PC-3 (cell line): ENCODE results near the gene RALB. TPM values are rescaled to one million over a fixed set of nuclear protein-coding genes. Genes with fewer than 3 reads are reported as not detected.
A peak's percentile ranks its signal among the peaks of the same experiment; 100 is the strongest.

Experiments
- ATAC-seq: fragments of 200-7000 bp; cut with Tn5 transposase; 2 replicates; pipeline ENCODE4 v1.9.1; 2020; ENCODE audit warnings: mild to moderate bottlenecking, moderate library complexity
- BruUV-seq: library from RNA; stranded (reverse); fragments of 400-500 nt; replicated peaks from 2 replicates; lab custom pipeline; 2021; lab: Mats Ljungman, UMichigan
- CTCF ChIA-PET: fragments of 300-600 bp; sonication (Branson Sonifier 250); formaldehyde crosslinking; loops from one replicate; lab custom pipeline; 2022; ENCODE audit warnings: antibody characterized with exemption; lab: Charles Lee
- POLR2A ChIA-PET: fragments of 300-600 bp; sonication (Branson Sonifier 250); formaldehyde crosslinking; loops from one replicate; lab custom pipeline; 2022; ENCODE audit warnings: antibody characterized with exemption; ENCODE audit not compliant: unreplicated experiment; lab: Charles Lee
- DNase-seq: peaks from one replicate; pipeline ENCODE4 v3.0.0-alpha.2; 2015
- H2AFZ ChIP-seq: fragments of 300-600 bp; sonication (generic); 2 replicates; pipeline ENCODE4 v1.6.0; 2016; ENCODE audit warnings: antibody characterized with exemption, low read length
- H3F3A ChIP-seq: fragments of 300-600 bp; sonication (generic); one replicate; pipeline ENCODE4 v1.6.0; 2017; ENCODE audit warnings: antibody characterized with exemption, low read length, control low read depth, mild to moderate bottlenecking; ENCODE audit not compliant: unreplicated experiment
- H3K27ac ChIP-seq: fragments of 300-600 bp; sonication (generic); 2 replicates; pipeline ENCODE4 v1.5.1; 2016; ENCODE audit warnings: mild to moderate bottlenecking, low read length
- H3K27me3 ChIP-seq: fragments of 300-600 bp; sonication (generic); 2 replicates; pipeline ENCODE4 v1.6.1; 2016; ENCODE audit warnings: low read length, mixed read lengths
- H3K36me3 ChIP-seq: fragments of 300-600 bp; sonication (generic); 2 replicates; pipeline ENCODE4 v1.6.1; 2016; ENCODE audit warnings: low read depth, mixed run types, low read length, mixed read lengths
- H3K4me1 ChIP-seq: fragments of 300-600 bp; sonication (generic); 2 replicates; pipeline ENCODE4 v1.5.1; 2016; ENCODE audit warnings: low read length; ENCODE audit not compliant: insufficient read depth
- H3K4me2 ChIP-seq: fragments of 300-600 bp; sonication (generic); 2 replicates; pipeline ENCODE4 v1.6.0; 2016; ENCODE audit warnings: low read length
- H3K4me3 ChIP-seq: fragments of 300-600 bp; sonication (generic); 2 replicates; pipeline ENCODE4 v1.5.1; 2016; ENCODE audit warnings: mild to moderate bottlenecking, low read length, mixed read lengths
- H3K79me2 ChIP-seq: fragments of 300-600 bp; sonication (generic); 2 replicates; pipeline ENCODE4 v1.6.1; 2017; ENCODE audit warnings: low read length, mixed read lengths
- H3K9ac ChIP-seq: fragments of 300-600 bp; sonication (generic); 2 replicates; pipeline ENCODE4 v1.6.0; 2016; ENCODE audit warnings: mild to moderate bottlenecking, low read length
- H3K9me2 ChIP-seq: fragments of 300-600 bp; sonication (generic); replicated peaks from 2 replicates; pipeline ENCODE4 v1.6.1; 2016; ENCODE audit warnings: mixed run types, low read length, mixed read lengths
- H3K9me3 ChIP-seq: fragments of 300-600 bp; sonication (generic); 2 replicates; pipeline ENCODE4 v1.6.1; 2016; ENCODE audit warnings: low read length, mixed read lengths
- H4K20me1 ChIP-seq: fragments of 300-600 bp; sonication (generic); 2 replicates; pipeline ENCODE4 v1.6.1; 2016; ENCODE audit warnings: low read length, mixed read lengths
- EZH2 ChIP-seq: fragments of 300-600 bp; sonication (generic); IDR thresholded peaks from one replicate; pipeline ENCODE4 v1.6.1; 2017; ENCODE audit warnings: antibody characterized with exemption, mild to moderate bottlenecking, low read length; ENCODE audit not compliant: unreplicated experiment
- EZH2phosphoT487 ChIP-seq: fragments of 300-600 bp; sonication (generic); IDR thresholded peaks from 2 replicates; pipeline ENCODE4 v1.6.1; 2018; ENCODE audit warnings: mild to moderate bottlenecking, antibody characterized with exemption, low read length, borderline replicate concordance
- intact Hi-C: fragments of 100-400 bp; cut with micrococcal nuclease; formaldehyde crosslinking; loops from 2 replicates; pipeline ENCODE4 v1.9.0; 2023
- total RNA-seq: library from RNA; depleted of rRNA; stranded (reverse); fragments of >200 nt; gene quantifications from 2 replicates; pipeline ENCODE4 v1.2.3, GENCODE V29; 2014
- TF ChIP-seq, protein P1 (sequence below): fragments of 300-600 bp; sonication (generic); conservative IDR thresholded peaks from 2 replicates; pipeline ENCODE4 v1.5.1; 2017; ENCODE audit warnings: antibody characterized with exemption, low read depth, mild to moderate bottlenecking, low read length

RALB gene
- total RNA-seq, 1 experiment from 2014 or later: 57.9 TPM

DNA sequence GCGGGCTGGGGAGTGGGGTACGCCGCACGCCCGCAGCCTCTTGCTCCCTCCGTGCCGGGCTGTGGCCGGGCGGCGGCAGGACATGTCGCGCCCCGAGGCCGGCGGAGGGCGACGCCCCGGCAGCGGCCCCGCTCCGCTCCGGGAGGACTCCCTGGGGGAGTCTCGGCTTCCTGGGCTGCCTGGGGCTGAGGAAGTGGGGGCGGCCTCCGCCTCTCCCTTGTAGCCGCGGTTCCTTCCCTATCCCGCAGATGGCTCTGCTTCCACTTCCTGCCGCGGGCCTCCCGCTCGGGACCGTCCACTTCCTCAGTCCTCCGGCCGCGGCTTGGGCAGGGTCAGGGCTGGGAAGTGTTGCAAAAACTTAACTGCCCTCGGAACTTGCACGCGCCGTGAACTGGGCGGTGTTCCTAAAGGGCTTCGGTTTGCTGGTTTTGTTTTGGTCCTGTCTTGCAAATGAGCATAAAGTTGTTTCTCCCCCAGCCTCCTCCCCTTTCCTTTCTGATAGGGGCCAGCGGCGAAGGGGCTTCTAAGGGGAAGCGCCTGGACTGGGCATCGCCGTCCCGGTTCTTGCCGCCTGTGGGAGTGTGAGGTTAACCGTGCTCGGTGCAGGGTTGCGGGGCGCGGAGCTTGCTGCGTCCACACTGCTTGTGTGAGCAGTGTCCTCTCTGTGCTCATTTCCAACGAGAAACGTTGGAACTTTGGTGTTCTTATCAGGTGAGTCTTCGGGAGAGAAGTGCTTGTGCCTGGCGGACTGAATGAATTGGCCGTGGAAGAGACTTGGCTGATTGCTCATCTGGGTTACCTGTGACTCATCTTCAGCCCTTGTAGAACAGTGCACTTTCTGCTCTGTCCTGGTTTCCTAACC is 600 bp downstream of the RALB start:
- Histone ChIP-seq H3K27me3 (no peaks in the 10 kb centered on the region), H3K4me2 (peak overlapping the region; percentile 96), H3K79me2 (peaks cover 52% of the 10 kb centered on the region), H3K9me2 (no peaks in the 10 kb centered on the region), H3K4me3 (peak overlapping the region; percentile 94), H3K27ac (peak overlapping the region; percentile 81), H3K36me3 (no peaks in the 10 kb centered on the region), H3K9me3 (no peaks in the 10 kb centered on the region), H3K4me1 (peaks cover 34% of the 10 kb centered on the region), H3F3A (no peaks in the 10 kb centered on the region), H2AFZ (peak overlapping the region; percentile 85), H3K9ac (peak overlapping the region; percentile 78), H4K20me1 (peaks cover 13% of the 10 kb centered on the region; the same call in 1 of the 2 replicates)
- CTCF ChIA-PET: interaction anchor here (0.8 to 1.3 kb wide), 2 partner anchors 13 to 60 kb away, joined by 3 to 15 read pairs; no protein-coding TSS in a partner anchor
- no TSS peak for BruUV-seq
- peak; percentile 82 for DNase-seq
- TF ChIP-seq EZH2: no peak
- TF ChIP-seq, protein P1, sequence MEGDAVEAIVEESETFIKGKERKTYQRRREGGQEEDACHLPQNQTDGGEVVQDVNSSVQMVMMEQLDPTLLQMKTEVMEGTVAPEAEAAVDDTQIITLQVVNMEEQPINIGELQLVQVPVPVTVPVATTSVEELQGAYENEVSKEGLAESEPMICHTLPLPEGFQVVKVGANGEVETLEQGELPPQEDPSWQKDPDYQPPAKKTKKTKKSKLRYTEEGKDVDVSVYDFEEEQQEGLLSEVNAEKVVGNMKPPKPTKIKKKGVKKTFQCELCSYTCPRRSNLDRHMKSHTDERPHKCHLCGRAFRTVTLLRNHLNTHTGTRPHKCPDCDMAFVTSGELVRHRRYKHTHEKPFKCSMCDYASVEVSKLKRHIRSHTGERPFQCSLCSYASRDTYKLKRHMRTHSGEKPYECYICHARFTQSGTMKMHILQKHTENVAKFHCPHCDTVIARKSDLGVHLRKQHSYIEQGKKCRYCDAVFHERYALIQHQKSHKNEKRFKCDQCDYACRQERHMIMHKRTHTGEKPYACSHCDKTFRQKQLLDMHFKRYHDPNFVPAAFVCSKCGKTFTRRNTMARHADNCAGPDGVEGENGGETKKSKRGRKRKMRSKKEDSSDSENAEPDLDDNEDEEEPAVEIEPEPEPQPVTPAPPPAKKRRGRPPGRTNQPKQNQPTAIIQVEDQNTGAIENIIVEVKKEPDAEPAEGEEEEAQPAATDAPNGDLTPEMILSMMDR: peak; percentile 40; the same call in 1 of the 2 replicates
- POLR2A ChIA-PET: no interaction called here
- ATAC-seq: peak; percentile 66
- intact Hi-C loops: loop anchor here (1.0 to 2.0 kb wide), 3 partner anchors 34 to 60 kb away; no protein-coding TSS in a partner anchor

DNA sequence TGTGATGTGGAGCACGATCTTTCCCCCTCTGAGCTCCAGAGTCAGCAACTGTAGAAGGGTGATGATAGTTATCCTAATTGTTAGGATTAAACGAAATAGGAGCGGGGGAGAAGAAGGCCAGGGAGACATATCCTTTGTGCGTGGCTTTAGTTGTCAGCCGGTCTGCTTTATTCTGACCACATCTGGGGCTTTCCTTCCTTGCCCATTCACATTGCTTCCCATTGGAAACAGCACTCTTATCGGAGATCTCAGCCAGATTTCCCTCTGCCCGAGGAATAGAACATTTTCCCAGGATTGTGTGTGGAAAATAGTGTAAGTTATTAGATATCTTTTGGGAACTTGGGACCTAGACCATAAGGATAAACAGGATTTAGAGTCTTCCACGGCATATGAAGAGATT is 1.5 kb downstream of the RALB start:
- POLR2A ChIA-PET: no interaction called here
- no TSS peak for BruUV-seq
- no peaks in the 10 kb centered on the region for H3F3A ChIP-seq
- H3K36me3 ChIP-seq: peaks cover 3% of the 10 kb centered on the region; the same call in 1 of the 2 replicates
- intact Hi-C loops: no loop called here
- TF ChIP-seq EZH2 (no peak), EZH2phosphoT487 (no peak)
- TF ChIP-seq, protein P1: no peak
- peak overlapping the region; percentile 85; the same call in 1 of the 2 replicates for H2AFZ ChIP-seq
- H3K9ac ChIP-seq: peak overlapping the region; percentile 78
- CTCF ChIA-PET: no interaction called here
- DNase-seq (no peak), ATAC-seq (no peak)
- H3K79me2 ChIP-seq: peaks cover 57% of the 10 kb centered on the region
- 0 out of 2 replicates have a peak overlapping the region, but pooled peaks have one; percentile 81 for H3K27ac ChIP-seq
- no peaks in the 10 kb centered on the region for H3K27me3 ChIP-seq
- H4K20me1 ChIP-seq: peaks cover 15% of the 10 kb centered on the region; the same call in 1 of the 2 replicates
- no peaks in the 10 kb centered on the region for H3K9me3 ChIP-seq
- no peaks in the 10 kb centered on the region for H3K9me2 ChIP-seq
- H3K4me1 ChIP-seq: peaks cover 34% of the 10 kb centered on the region
- peak overlapping the region; percentile 96 for H3K4me2 ChIP-seq
- H3K4me3 ChIP-seq: peak overlapping the region; percentile 94
